Colonic mucosa (tissue), 4 donors: ENCODE data around the gene ARPP19. TPM values are rescaled to one million over a fixed set of nuclear protein-coding genes. Genes with fewer than 3 reads are reported as not detected.

ENCODE experiments used
- DNase-seq: peaks from one replicate; pipeline ENCODE4 v3.0.0-alpha.2; 2020
- H3K27ac ChIP-seq: fragments of 200-600 bp; one replicate; pipeline ENCODE4 v1.8.0; 2021
- H3K27me3 ChIP-seq: fragments of 200-600 bp; one replicate; pipeline ENCODE4 v1.8.0; 2021
- H3K36me3 ChIP-seq: fragments of 200-600 bp; one replicate; pipeline ENCODE4 v1.8.0; 2021
- H3K4me1 ChIP-seq: fragments of 200-600 bp; one replicate; pipeline ENCODE4 v1.8.0; 2021; ENCODE audit warnings: mild to moderate bottlenecking
- H3K4me3 ChIP-seq: fragments of 200-600 bp; one replicate; pipeline ENCODE4 v1.8.0; 2021
- H3K9ac ChIP-seq, 2 donors: one replicate each; pipeline ENCODE4 v1.7.0; 2013; ENCODE audit warnings: control low read depth in 2 of 2, low read depth in 2 of 2, low read length in 2 of 2
- H3K9me3 ChIP-seq: fragments of 200-600 bp; one replicate; pipeline ENCODE4 v1.8.0; 2021
- CTCF ChIP-seq: fragments of 200-600 bp; IDR thresholded peaks from one replicate; pipeline ENCODE4 v1.8.0; 2022; ENCODE audit warnings: antibody characterized with exemption, mild to moderate bottlenecking
- intact Hi-C: fragments of 100-400 bp; cut with DNase I; formaldehyde crosslinking; loops from one replicate; pipeline ENCODE4 v1.14.1; 2022
- total RNA-seq, 2 donors: library from RNA; stranded (reverse); fragmentation: NEBNext Ultra II Directional in 1 of 2; extraction: Animal tissue kit (Norgen Biotek cat#: 25700) in 1 of 2; gene quantifications; one replicate each; pipeline ENCODE4 v1.2.1, GENCODE V29; 2021
- donor health status: healthy.
- donor health status: DM: no; HTN: no; CAD: no.
- donor health status: DM: no; HTN: no; CAD: no.

The ARPP19 gene
- total RNA-seq, 2 donors from 2014 or later = 72.2 to 116 TPM

GRCh38 chr15:52506549-52506948 lies 62.3 kb downstream of the ARPP19 start:
- H3K9me3 ChIP-seq = no peaks in the 10 kb centered on the region
- DNase-seq = no peak
- no peaks in the 10 kb centered on the region for H3K4me1 ChIP-seq
- TF ChIP-seq CTCF = no peak
- H3K27ac ChIP-seq = no peak overlapping the region
- H3K36me3 ChIP-seq = no peaks in the 10 kb centered on the region
- no peak overlapping the region for H3K4me3 ChIP-seq
- H3K27me3 ChIP-seq = no peaks in the 10 kb centered on the region
- intact Hi-C loops = no loop called here
- no peak overlapping the region for H3K9ac ChIP-seq

- Histone ChIP-seq H3K27ac (no peak overlapping the region), H3K4me1 (no peaks in the 10 kb centered on the region), H3K36me3 (no peaks in the 10 kb centered on the region), H3K4me3 (no peak overlapping the region), H3K9ac (no peak overlapping the region), H3K27me3 (no peaks in the 10 kb centered on the region), H3K9me3 (no peaks in the 10 kb centered on the region)
- TF ChIP-seq CTCF = no peak
- no peak for DNase-seq
- intact Hi-C loops = no loop called here
These were observed 63.7 kb downstream of the ARPP19 start for GRCh38 chr15:52505151-52505550.

GRCh38 chr15:52503788-52504496 lies 64.9 kb downstream of the ARPP19 start:
- Histone ChIP-seq H3K36me3 (no peaks in the 10 kb centered on the region), H3K4me3 (no peak overlapping the region), H3K27ac (no peak overlapping the region), H3K27me3 (no peaks in the 10 kb centered on the region), H3K9ac (no peak overlapping the region), H3K9me3 (no peaks in the 10 kb centered on the region), H3K4me1 (no peaks in the 10 kb centered on the region)
- no peak for TF ChIP-seq CTCF
- intact Hi-C loops = no loop called here
- DNase-seq = no peak

GRCh38 chr15:52502608-52503007 lies 66.2 kb downstream of the ARPP19 start:
- H3K27me3 ChIP-seq = no peaks in the 10 kb centered on the region
- no peak overlapping the region for H3K4me3 ChIP-seq
- DNase-seq = no peak
- H3K9me3 ChIP-seq = no peaks in the 10 kb centered on the region
- intact Hi-C loops = no loop called here
- H3K9ac ChIP-seq = no peak overlapping the region
- H3K4me1 ChIP-seq = no peaks in the 10 kb centered on the region
- TF ChIP-seq CTCF = no peak
- H3K27ac ChIP-seq = no peak overlapping the region
- H3K36me3 ChIP-seq = no peaks in the 10 kb centered on the region

GRCh38 chr15:52499506-52499905 lies 69.3 kb downstream of the ARPP19 start:
- H3K4me3 ChIP-seq = no peak overlapping the region

More at GRCh38 chr15:52499506-52499905, 69.3 kb downstream of the ARPP19 start:
- intact Hi-C loops = no loop called here
- DNase-seq = no peak
- no peaks in the 10 kb centered on the region for H3K4me1 ChIP-seq
- no peaks in the 10 kb centered on the region for H3K27me3 ChIP-seq
- TF ChIP-seq CTCF = no peak
- H3K27ac ChIP-seq = no peak overlapping the region
- H3K9ac ChIP-seq = no peak overlapping the region
- H3K9me3 ChIP-seq = no peaks in the 10 kb centered on the region
- H3K36me3 ChIP-seq = no peaks in the 10 kb centered on the region
